NCI-H2029 (cell line): ENCODE measurements around the gene PRSS16.
"Not testable (repeated sequence)": the region's sequence is repeated elsewhere in the genome, so short reads cannot be mapped to it uniquely, and the experiment has no call there.

ENCODE experiments used
- DNase-seq: peaks from one replicate; lab custom pipeline; 2025; lab: John Stamatoyannopoulos, UW

PRSS16 gene

DNA sequence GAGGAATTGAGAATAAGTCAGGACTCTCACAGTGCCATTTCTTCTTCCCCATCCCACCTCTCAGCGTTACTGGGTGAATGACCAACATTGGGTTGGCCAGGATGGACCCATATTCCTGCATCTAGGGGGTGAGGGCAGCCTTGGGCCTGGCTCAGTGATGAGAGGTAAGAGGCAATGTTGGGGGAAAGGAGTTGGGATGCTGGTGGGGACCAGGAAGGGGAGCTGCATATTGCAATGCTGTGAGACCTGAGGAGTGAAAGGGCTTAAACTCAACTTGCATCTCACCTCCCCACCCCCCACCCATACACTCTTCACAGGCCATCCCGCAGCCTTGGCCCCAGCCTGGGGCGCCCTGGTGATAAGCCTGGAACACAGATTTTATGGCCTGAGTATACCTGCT is 1.3 kb downstream of the PRSS16 start:
- DNase-seq, result no peak

- DNase-seq, result no peak
Measured at GRCh38 chr6:27250277-27251111, 3.0 kb downstream of the PRSS16 start.

DNA sequence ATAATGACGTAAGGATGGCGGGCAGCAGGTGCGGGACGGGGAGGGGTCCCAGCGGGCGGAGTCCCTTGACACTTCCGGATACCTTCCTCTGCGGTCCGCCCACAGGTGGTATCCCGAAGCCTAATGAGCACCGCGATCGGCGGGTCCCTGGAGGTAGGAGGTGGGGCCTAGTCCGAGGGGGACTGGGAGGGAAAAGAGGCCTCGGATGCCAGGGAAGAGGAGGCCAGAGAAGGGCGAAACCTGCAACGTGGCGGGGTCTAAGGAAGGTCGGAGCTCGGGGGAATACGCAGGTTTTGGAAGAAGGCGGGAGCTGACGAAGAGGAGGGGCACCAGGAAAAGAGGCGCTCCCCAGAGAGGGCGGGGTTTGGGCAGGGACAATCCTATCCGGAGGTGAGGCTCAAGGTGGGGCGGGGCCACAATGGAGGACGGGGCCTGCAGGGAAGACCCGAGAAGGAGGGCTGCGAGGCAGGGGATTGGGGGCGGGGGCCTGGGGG is 3.7 kb downstream of the PRSS16 start:
- peak; percentile 53 for DNase-seq

DNA sequence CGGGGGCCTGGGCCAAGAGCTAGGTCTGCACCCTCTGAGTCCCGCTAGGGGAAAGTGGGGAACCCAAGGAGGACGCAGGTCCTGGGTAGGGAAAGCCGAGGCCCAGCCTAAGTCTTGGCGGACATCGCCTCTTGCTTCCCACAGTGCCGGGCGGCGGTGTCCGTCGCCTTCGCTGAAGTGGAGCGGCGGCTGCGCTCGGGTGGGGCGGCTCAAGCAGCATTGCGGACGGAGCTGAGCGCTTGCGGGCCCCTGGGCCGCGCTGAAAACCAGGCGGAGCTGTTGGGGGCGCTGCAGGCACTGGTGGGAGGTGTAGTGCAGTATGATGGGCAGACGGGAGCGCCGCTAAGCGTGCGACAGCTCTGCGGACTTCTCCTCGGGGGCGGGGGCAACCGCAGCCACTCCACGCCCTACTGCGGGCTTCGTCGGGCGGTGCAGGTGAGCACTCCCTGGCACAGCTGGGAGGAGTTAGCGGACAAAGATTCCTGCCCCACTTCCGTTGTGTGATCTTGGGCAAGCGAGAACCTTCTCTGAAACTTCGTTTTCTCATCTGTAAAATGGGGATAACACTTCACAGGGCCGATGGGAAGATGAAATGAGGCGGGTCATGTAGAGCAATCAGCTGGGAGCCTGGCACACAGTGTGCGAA is 4.2 kb downstream of the PRSS16 start:
- peak; percentile 29 for DNase-seq

GRCh38 chr6:27254566-27254965 is 7.1 kb downstream of the PRSS16 start:
- DNase-seq, result no peak

GRCh38 chr6:27255866-27256265 is 8.4 kb downstream of the PRSS16 start:
- no peak for DNase-seq

- no peak for DNase-seq
Measured at GRCh38 chr6:27260369-27260768, 12.9 kb downstream of the PRSS16 start.

DNA sequence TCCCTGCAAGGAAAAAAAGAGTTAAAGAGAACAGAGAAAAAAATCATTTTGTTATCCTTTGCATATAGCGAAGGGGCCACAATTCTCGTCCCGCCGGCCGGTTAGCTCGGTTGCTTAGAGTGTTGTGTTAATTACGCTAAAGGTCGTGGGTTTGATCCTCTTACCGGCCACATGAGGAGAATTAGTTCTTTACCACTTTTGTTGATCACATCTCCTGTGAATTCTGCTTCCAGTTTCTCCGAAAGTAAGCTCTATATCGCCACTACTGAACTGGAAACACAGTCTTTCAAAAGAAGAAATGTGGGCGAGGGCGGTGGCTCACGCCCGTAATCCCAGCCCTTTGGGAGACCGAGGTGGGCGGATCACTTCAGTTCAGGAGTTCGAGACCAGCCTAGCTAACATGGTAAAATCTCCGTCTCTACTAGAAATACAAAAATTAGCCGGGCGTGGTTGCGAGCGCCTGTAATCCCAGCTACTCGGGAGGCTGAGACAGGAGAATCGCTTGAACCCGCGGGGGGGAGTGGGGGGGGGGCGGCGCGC is 13.4 kb downstream of the PRSS16 start:
- DNase-seq, result no peak

DNA sequence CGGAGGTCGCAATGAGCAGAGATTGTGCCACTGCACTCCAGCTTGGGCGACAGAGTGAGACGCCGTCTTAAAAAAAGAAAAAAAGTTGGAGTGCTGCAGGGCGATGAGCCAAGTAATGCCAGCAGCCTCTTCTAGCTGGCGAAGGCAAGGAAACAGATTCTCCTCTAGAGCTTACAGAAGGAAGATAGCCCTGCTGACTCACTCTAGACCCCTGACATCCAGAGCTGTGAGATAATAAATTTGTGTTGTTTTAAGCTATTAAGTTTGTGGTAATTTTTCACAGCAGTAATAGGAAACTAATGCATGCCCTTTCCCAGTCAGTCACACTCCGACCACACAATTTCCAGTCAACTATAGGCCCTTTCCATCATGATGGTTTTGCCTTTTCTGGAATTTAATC is 16.4 kb downstream of the PRSS16 start:
- no peak for DNase-seq

GRCh38 chr6:27267003-27267402 is 19.5 kb downstream of the PRSS16 start:
- DNase-seq, result not testable (repeated sequence)

GRCh38 chr6:27267857-27268434 is 20.4 kb downstream of the PRSS16 start:
- DNase-seq, result no peak

DNA sequence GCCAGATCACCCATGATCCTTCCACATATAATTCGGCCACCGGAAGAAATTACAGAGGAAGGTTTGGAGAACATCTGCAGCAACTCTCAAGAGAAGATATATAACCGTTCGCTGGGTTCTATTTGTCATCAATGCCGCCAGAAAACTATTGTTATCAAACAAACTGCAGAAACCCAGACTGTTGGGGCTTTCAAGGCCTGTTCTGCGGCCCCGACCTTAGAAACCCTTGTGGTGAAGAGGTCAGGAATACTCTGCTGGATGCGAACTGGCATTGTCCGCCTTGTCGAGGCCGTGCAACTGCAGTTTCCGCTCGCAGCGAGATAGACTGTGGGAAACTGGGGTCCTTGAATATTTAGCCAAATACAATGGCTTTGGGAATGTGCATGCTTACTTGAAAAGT is 21.3 kb downstream of the PRSS16 start:
- DNase-seq, result no peak

GRCh38 chr6:27273783-27274182 is 26.3 kb downstream of the PRSS16 start:
- no peak for DNase-seq

DNA sequence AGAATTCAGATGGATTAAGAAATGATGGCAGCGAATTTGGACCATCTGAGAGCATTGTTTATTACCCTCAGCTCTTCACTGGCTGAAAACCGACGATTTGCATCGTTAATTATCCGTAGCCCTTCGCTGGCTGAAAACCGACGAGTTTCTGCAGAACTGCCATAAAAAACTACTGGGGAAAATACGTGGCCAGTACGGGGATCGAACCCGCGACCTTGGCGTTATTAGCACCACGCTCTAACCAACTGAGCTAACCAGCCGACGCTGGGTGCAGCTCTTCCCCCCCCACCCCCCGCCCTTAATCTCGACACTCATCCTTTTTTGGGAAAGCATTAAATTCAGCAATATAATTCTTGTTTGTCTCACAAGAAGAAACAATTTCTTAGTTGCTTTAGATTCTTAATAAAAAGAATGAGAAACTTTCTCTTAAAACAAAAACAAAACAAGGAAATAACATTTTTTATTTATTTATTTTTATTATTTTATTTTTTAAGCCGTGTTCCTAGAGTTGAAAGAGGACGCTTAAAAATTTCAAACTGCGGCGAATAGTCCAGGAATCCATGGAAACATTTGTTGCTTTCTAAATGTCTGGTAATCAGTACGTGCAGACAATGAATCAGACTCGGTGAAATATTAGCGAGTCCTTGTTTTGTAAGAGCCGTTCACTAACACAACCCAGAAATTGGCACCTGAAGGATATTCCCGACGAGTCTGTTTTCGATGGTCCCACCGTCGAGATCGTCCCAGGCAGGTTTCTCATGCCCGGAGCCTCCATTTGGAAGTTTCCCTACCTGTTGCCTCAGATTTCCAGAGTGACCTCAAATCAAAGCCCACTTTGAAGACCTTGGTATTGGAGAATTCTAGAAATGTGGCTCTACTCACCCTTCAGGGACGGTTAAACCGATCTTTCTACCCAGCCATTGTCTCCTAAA is 27.8 kb downstream of the PRSS16 start:
- DNase-seq, result no peak

GRCh38 chr6:27279513-27280063 is 32.1 kb downstream of the PRSS16 start:
- no peak for DNase-seq

GRCh38 chr6:27280064-27280539 is 32.6 kb downstream of the PRSS16 start:
- DNase-seq, result no peak

- DNase-seq, result no peak
Measured at GRCh38 chr6:27280540-27281000, 33.1 kb downstream of the PRSS16 start.

GRCh38 chr6:27281105-27281539 is 33.6 kb downstream of the PRSS16 start:
- DNase-seq, result no peak

- DNase-seq, result no peak
Measured at GRCh38 chr6:27281569-27281968, 34.1 kb downstream of the PRSS16 start.

GRCh38 chr6:27283279-27283678 is 35.8 kb downstream of the PRSS16 start:
- DNase-seq, result no peak

DNA sequence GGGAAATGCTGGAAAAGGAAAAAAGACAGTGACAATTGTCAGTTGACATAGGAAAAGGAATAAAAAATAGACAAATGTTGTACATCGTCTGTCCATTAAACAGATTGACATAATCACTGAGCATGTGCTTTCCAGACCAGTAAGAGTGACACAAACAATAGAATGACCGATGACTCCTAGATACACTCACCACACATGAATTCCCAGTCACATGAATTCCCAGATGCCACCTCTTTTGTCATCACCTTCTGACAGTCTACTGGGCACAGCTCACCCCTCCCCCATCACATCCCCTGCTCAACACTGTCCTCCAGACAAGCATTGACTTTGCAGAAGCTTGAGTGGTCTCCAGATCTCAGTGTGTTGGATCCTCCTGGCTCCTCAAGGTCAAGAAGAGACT is 38.6 kb downstream of the PRSS16 start:
- DNase-seq, result no peak
